ENCODE results near the gene AUTS2.
"Not testable (repeated sequence)": the region's sequence is repeated elsewhere in the genome, so short reads cannot be mapped to it uniquely, and the experiment has no call there.

The AUTS2 gene

DNA sequence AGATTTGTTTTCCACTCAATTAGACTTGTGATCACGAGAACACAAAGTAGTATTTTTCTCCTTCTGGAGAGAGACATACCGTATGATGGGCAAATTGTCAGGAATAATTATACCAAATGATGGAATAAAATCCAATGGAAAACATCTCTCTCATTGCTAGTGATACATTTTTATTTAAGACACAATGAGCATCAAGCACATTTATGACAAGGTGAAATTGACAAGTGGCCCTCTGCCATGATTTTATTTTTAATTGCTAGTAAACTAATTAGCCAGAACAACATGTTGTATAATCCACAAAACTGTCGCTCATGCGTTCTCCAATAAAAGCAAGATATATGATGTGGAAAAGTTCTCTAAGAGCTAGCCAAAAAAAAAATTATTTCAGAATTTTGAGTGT is 620.8 kb downstream of the AUTS2 start:
- DNase-seq = no peak

DNA sequence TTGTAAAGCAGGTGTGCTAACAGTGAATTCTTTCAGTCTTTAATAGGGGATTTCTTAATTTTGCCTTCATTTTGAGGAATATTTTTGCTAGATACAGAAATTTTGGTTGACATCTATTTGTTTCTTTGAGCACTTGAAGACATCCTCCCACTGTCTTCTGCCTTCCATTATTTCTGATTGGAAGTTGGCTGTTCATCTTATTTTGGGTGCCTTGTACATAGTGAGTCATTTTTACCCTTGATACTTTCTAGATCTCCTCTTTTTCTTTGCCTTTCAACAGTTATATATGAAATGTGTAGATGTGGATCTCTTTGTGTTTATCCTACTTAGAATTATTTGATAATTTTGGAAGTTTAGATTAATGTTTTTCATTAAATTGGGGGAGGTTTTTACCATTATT is 631.0 kb downstream of the AUTS2 start:
- DNase-seq = no peak

DNA sequence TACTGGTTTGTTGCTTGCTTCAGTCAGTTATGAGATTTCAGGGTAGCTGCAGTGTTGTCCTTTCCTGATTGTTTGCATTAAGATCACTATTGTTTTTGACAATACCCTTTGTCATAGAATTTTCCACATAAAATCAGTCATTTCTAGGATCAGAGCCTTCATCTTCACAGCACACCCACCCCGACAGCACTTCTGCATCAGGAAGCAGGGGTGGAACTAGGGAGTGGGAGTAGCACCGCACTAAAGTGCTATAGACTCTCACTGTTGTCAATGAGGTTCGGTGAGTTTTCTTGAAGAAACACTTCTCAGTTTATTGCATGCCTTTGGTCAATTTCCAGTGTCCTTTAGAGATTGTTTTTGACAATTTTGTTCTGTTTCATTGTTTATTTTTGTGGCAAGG is 632.5 kb downstream of the AUTS2 start:
- no peak for DNase-seq

DNA sequence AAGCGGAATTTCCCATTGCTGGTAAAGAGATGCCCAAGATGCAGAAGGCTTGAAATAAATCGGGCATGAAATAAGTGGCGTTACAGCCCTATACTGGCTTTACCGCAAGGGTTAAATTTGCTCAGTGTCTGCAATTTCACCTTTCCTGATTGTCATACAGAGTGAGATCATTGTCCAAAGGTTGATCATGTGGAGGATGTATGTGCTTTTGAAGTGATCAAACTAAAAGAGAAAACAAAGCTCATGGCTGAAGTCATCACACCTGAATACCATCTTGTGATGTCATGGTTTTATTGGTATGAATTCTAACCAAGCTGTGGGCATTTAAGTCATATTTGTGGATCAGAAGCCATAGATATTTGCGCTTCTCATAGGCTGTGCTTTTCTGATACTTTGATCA is 635.5 kb downstream of the AUTS2 start:
- DNase-seq = no peak

DNA sequence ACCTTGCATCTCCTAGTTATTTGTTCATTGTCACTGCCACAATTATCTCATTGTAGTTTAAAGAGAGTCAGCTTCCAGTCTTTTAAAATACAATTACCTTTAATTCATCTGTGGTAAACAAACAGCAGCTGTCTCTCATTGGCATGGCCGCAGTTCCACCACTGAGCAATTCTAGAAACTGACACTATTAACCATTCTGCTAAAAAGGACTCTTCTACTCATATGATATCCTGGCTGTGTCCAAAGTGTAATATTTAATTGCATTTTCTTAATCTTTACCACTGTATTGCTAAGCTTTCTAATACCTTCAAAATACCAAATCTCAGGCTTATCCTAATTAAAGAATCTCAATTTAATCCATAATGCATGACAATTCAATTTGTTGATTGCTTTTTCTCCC is 639.0 kb downstream of the AUTS2 start:
- no peak for DNase-seq

DNA sequence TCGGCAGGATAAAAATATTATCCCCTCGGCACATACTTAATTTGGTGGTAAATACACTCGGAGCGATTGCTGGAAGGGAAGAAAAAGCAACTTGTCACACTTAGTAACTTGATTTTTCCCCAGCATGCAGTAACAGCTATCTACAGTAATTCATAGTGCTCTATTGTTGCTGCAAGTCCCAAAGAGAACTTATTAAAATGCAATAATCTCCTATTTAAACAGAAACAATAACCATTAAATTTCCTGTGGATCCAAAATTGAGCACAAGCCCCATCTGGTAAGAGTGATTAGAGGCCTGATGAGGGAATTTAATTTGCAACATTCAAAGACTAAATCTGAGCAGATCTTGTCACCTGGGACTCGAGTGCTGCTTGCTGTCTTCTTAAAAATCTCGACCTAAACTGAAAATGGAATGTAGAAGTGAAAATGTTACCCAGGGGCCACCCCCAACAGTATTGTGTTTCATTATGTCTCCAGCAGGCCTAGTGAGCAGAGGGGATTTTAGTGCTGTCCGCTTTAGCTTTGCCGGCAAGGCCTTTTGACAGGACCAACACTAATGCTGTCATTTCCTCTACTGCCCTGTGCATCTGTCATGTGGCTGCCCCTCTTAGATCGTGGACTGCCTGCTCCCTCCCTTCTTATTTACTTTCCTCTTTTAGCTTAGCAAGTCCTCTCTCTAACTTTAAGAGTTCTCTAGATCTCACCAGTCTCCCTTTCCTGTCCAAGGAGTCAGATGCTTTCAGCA is 639.7 kb downstream of the AUTS2 start:
- DNase-seq = no peak

DNA sequence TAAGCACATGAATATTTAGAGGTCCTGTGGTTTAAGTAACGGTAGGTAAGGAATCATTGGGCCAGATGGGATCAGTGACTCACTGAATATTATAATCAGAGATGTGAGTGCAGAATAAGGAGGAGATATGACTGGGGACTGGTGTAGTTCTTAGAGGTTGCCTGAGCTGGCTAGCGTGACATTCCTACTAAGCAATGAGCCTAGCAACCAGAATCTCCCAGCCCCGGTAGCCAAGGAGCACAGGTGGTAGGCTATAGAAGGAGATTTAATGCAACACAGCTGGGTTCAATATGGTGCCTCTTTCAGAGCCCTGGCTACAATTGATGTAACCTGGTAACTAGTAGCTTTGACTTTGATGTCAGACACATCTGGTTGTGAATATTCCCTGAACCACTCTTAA is 641.6 kb downstream of the AUTS2 start:
- DNase-seq = no peak

DNA sequence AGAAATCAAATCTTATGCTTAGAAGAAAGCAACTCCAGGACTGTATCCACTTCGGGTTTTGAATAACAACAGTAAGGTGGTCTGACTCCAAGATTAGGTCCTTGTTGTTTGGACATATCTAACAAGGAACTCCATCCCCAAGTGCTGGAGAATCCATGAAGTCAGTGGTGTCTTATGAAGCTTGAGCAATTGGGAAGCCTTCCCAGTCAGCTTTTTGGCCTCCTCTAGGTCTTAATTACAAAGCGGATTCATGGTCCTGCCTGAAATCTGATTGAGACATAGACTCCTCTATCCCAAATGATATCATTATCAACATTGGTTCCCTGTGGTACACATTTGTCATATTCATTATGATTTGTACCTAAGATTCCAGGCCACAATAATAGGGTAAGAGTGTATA is 642.6 kb downstream of the AUTS2 start:
- no peak for DNase-seq

DNA sequence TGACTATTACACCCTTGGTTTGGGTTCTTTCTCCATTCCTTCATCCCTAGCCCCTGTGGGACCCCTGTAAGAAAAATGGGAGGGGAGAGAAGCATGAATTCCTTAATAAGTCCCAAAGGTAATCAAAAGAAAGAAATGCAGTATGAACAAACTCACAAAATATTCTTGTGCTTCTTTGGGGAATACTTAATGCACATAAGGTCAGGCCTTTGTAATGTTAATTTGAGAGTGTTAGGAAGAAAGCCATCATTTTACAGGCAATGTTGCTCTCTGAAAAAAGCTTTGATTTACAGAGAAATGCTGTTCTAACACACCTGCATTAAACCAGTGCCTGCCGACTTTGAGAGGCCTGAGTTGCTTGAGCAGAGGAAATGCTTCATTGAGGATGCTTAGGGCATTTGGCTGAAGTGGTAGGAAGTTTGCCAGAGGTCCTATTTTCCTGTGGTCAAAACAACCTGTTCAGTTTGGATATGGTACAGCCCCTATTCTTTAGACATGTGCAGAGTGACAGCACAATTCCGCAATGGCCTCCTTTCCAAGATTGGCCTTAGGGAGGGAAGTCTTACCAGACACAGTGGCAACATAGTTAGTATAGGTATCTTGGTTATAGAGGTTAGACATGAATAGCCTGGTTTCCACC is 643.4 kb downstream of the AUTS2 start:
- no peak for DNase-seq

DNA sequence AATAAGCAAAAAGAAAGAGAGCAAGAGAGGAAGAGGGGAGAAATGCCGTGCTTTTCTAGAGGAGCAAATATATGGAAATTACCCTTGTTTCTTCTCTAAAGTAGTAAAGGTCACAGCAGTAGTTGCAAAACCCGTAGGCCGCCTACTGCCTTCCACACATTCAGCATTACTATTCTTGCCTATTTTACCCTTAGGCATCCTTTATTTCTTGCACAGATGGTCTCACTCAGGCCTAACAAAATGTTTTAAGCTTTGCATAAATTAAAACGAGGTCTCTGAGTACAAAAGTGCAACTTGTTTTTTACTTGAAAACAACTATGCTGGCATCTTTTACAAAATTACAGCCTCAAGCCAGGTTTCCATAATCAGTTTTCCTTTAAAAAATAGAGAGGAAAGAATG is 644.6 kb downstream of the AUTS2 start:
- DNase-seq = no peak

DNA sequence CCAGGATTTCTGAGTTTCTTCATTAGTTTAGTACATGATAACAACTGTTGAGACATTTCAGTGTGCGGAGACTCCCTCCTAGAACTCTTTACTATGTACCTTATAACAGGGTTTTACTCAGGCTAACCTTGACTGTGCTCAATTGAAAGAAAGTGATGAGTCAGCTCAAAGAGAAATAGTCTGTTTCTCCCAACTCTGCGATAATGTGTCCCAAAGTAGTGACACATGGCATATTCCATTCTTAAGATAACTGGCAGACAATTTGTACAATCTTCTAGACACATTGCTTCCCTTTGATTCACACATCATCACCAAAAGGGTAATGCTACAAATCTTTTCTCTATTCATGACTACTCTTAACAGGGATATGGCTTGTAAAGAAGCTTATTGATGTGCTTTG is 645.2 kb downstream of the AUTS2 start:
- DNase-seq = no peak

DNA sequence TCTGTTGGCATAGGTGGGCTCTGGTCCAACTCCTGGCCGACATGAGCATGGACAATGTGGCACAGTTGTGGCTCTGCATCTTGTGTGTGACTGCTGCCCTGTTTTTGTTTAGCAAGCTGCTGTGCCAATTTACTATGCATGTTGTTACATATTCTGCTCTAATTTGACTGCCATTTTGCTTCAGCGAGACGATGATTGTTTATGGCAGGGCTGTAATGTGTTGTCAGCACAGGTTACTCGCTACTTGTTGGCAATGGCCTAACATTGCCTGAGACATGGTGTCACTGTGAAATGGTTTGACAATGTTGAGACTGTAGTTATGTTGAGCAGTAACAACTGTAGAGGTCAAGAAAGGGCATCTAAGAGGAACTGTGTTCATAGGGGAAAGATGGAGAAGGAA is 659.6 kb downstream of the AUTS2 start:
- no peak for DNase-seq

DNA sequence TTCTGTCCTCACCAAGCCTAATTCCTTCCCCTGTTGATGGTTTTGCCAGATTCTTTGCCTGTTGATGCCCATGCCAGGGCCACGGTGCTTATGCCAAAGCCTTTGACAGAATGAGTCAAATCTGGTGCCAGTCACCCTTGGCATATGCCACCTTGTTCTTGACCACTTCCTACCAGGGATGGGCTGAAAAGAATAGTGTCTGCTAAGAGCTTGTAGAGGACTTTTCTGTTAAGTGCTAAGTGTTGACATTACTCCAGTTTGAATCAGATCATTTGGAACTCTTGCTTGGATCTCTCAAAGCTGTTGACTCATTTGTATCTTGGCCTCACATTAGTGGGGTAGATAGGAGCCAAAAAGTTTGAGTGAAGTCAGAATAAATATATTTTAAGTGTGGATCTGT is 661.2 kb downstream of the AUTS2 start:
- peak; percentile 56 to 87 for DNase-seq

DNA sequence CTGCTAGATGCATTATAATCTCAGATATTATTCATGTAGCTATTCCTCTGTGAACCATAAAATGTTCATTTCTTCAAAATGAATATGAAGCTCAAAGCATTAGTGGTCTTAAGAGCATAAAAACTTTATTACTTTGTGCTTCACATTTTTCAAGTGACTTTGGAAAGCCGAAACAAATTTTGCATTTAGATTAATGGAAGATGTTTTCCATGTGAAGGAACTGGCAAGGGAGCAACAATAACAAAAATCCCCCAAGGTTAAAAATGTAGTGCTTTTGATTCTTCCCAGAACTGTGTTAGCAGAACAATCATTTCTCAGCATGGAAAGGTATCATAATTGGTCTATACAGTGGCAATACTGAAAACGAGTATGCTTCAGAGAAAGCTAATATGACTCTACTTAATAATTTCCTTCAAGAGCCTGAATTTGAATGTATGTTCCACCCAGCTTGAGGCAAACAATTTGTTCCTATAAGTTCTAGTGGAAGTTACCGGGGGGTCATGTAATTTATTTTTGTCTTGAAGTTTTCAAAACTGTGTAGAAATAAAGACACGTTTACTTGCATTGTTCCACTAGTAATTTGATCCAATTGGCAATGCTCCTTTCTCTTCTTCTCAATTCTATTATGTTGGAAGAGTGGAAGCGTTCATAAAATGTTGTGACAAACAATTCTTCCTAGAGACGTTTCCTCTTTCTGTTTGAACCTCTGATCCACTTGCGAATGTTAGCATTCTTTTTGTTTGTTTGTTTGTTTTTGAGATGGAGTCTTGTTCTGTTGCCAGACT is 665.4 kb downstream of the AUTS2 start:
- no peak for DNase-seq

DNA sequence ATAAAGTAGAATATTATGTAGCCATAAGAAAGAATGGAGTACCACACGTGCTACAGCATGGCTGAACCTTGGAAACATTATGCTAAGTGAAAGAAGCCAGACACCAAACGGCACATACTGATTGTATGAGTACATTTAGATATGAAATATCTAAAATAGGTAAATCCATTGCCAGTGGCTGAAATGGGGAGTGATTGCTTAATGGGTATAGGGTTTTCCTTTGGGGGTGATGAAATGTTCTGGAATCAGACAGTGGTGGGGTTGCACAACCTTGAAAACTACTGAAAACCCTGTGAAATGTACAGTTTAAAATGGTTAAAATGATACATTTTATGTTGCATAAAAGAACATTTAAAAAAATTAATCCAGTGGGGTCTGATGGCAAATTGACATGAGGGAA is 667.9 kb downstream of the AUTS2 start:
- no peak for DNase-seq

DNA sequence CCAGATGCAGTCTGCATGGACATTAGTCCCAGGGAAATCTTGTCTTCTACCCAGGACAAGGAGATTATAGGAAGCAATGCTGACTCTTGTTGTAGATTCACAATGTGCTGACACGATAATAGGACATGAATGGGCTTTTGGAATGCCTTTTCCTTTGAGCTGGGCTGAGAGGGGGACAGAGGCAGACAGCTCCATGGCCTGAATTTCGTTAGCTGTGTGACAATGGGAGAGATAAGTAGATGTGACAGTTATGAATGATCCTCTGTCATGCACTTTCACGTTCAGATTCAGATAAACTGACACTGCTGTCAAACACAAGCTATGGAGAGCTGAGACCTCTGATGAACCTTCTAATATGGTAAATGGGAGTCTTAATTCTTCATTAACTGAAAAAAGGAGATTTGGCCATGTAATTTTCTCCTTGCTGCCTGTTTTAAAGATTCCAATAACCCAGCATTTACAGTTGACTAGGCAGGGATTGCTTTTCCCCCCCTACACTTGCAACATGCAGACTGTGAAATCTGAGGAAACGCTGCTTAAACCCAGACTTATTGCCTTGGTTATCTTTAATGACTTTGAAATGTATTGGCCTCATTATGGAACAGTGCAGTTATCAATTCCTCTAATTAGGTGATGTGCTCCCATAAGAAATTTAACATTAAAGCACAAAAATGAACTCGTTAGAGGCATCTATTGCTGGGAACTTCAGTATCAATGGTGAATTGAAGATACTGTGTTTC is 669.3 kb downstream of the AUTS2 start:
- no peak for DNase-seq

DNA sequence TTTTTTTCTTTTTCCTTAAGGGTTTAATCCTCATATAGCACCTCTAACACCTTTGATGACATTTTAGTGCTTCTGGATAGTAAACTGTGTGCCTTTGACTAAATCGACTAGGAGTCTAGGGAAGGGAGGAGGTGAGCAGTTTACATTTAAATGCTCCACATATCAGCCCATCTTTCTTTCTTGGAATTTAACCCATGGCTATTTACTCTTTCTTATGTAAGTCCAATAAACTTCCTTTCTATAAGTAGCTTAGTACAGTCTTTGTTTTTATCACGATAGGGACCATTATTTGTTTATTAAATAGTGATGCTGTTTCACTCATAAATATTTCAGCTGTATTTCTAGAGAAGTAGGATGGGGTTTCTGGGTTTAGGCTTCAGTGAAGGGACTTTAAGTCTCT is 669.9 kb downstream of the AUTS2 start:
- no peak for DNase-seq

DNA sequence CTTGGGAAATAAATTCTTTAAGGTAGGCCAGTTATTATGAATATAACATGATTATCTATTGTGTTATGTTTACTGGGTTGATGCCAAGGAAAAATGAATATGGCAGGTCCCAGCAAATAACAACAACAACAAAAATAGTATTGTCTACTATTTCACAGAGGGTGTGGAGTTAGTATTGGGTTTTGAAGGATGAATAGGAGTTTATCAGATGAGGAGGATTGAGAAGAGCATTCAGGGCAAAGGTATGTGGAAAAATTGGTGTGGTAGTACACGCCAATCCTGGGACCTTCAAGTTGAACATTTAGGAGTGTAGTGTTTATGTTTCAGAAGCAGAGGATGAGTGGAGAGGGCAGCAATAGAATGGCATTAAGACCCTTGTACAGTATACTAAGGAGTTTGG is 671.9 kb downstream of the AUTS2 start:
- no peak for DNase-seq

DNA sequence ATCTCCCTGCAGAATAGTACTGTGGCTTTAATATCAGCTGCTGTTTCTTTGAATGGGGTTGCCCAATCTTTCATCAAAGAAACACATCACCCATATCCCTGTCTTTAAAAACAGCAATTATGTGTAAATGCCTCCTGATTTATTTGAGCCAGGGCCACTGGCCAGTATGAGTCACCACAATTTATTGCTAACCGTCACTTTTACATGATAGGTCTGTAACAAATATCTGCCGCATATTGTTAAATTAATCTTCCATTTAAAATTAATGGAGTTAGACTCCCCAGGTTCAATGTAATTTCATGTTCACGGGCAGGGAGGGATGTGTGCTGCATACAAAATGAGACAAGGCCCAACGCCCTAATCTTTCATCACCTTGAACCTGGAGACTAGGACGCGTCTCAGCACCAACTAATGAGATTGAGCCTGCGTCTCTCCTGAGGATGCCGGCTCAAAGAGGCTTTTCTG is 673.4 kb downstream of the AUTS2 start:
- no peak for DNase-seq

DNA sequence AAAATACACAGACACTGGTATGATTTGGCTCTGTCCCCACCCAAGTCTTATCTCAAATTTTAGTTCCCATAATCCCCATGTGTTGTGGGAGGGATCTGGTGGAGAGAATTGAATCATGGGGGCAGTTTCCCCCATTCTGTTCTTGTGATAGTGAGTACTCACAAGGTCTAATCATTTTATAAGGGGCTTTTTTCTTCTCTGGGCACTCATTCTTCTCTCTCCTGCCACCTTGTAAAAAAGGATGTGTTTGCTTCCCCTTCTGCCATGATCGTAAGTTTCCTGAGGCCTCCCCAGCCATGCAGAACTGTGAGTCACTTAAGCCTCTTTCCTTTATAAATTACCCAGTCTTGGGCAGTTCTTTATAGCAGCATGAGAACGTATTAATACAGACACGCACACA is 677.3 kb downstream of the AUTS2 start:
- DNase-seq = not testable (repeated sequence)

DNA sequence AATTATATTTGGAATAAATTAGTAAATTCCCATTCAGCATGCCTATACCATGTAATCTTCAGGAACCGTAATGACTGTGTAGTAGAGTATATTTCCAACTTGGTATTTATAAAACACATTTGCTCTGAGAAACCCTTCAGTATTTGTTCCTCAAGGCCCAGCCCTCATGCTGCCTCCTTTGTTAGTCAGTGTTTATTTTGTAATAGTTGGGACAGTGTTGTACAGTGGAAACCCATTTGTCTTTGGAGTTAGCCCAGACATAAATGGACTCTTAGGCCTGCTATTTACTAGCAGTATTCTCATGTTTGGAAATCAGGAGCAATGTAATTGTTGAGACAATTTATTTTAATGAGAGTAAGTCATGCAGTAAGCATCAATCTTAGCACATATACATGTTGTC is 686.9 kb downstream of the AUTS2 start:
- DNase-seq = no peak

DNA sequence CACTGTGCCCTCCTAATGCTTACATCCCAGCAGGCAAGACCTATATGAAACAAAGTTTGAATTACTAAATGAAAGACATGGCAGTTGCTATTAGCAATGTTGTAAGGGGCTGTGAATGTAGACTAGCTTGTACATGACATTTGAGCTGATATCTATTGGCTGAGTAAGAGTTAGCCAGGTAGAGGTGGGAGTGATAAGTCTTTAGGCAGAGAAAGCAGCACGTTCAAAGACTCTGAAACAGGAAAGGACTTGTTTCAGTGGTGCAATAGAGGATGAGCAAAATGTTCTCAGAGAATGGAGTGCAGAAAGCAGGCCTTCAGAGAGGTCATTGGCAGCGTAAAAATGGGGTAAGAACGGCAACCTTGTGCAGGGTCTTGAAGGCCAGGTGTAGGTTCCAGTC is 687.6 kb downstream of the AUTS2 start:
- DNase-seq = no peak

DNA sequence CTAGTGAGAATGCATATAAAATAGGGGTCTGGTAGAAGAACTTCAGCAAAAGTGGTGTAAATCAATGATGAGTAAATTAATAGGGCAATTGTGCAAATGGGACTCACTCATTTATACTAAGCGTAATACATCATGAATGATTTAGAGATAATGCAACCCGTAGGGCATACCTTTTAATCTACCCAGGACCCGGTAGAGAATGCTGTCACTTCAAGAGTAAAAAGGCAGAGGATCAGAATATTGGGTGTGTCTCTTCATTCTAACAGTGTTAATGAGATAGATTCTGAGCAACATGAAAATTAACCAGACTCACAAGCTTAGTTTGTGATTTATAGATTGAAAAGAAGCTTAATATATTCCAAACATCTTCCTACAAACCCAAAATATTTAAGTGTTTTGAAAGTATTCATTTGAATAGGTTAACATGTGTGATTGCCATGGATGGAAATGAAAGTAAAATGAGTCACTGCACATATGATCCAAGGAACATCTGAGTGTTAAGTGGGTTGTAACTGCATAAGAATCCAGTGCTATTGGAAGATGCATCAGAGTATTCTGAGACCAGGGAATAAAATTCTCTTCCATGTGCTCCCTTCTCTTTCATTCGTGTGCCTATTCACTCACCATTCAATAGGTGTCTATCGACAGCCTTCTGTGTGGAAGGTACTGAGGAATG is 690.6 kb downstream of the AUTS2 start:
- no peak for DNase-seq
